ENCODE data around the gene USP6NL. TPM values are rescaled to one million over a fixed set of nuclear protein-coding genes. Genes with fewer than 3 reads are reported as not detected.

Gene USP6NL
- total and polyA plus RNA-seq, 8 donors: 2.2 to 10.4 (median 5.1) TPM

DNA sequence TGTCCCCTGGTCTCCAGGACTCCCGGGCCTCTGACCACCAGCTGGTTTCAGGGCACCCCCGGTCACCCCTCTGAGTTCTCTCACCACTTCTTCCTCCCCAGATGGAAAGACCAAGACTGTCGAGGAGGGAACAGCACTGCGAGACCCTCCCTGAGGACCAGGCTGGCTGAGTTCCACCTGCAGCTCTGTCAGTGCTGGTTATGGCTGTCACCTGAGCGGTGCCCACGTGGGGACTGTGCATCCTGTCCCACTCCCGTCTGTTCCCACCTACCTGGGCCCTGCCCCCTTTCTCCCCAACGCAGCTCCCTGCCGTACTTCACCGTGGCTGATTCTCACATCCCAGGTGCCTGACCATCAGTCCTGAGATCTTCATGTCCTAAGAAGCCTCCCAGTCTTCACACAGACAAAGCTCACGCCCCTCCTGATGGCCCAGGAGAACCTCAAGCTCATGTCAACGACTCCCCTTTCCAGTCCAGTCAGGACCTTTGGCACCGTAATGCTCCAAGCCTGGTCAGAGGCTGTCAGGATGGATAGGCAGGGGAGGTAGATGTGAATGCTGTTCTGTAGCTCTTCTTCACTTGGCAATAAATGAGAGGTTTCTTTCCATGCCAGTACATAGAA is 159.7 kb downstream of the USP6NL start:
- WGBS, 2 donors: 66 to 72% methylated on average over 13 of the region's 13 CpGs

DNA sequence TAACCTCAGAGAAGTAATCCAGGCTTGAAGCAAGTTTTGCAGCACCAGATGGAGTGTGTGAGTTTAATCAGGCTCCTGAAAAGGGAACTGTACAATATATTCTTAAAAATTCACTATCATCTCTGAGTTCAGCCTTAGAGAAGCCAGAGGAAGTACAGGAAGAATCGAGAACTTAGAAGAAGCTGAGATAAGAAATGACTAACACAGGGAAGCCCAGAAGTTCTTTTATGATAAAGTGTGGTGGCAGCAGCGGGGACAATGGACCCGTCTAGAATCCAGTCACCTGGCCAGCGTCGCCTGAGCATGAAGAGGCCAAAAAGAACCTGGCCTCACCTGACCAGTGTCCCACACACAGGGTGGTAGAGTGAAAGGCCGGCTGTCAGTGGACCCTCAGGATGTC is 161.0 kb downstream of the USP6NL start:
- no peak for DNase-seq
- no peak overlapping the region for H3K27ac ChIP-seq
- H3K36me3 ChIP-seq: no peaks in the 10 kb centered on the region
- no peak for FAIRE-seq
- H3K4me3 ChIP-seq: no peak overlapping the region
- peaks cover 0 to 10% (median 1%) of the 10 kb centered on the region in 4 donors for H3K27me3 ChIP-seq
- 33 to 44% methylated on average over 6 of the region's 6 CpGs for WGBS, 2 donors
- no peaks in the 10 kb centered on the region for H3K4me1 ChIP-seq
- intact Hi-C loops (cut with DNase I): no loop called here
- TF ChIP-seq, protein P1, sequence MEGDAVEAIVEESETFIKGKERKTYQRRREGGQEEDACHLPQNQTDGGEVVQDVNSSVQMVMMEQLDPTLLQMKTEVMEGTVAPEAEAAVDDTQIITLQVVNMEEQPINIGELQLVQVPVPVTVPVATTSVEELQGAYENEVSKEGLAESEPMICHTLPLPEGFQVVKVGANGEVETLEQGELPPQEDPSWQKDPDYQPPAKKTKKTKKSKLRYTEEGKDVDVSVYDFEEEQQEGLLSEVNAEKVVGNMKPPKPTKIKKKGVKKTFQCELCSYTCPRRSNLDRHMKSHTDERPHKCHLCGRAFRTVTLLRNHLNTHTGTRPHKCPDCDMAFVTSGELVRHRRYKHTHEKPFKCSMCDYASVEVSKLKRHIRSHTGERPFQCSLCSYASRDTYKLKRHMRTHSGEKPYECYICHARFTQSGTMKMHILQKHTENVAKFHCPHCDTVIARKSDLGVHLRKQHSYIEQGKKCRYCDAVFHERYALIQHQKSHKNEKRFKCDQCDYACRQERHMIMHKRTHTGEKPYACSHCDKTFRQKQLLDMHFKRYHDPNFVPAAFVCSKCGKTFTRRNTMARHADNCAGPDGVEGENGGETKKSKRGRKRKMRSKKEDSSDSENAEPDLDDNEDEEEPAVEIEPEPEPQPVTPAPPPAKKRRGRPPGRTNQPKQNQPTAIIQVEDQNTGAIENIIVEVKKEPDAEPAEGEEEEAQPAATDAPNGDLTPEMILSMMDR (IDR thresholded peaks at IDR 0.05): no peak
- H3K9me3 ChIP-seq: no peaks in the 10 kb centered on the region
- no peak for ATAC-seq

More for the DNA sequence above, 159.7 kb downstream of the USP6NL start:
- Histone ChIP-seq H3K27ac (no peak overlapping the region), H3K4me3 (no peak overlapping the region), H3K4me1 (no peaks in the 10 kb centered on the region), H3K27me3 (peaks cover 0 to 10% (median 1%) of the 10 kb centered on the region in 4 donors), H3K9me3 (no peaks in the 10 kb centered on the region), H3K36me3 (no peaks in the 10 kb centered on the region)
- intact Hi-C loops (cut with DNase I): no loop called here
- DNase-seq (no peak), FAIRE-seq (no peak), ATAC-seq (peak in 1 of 4 donors; percentile 14)
- TF ChIP-seq, protein P1 (IDR thresholded peaks at IDR 0.05): no peak

DNA sequence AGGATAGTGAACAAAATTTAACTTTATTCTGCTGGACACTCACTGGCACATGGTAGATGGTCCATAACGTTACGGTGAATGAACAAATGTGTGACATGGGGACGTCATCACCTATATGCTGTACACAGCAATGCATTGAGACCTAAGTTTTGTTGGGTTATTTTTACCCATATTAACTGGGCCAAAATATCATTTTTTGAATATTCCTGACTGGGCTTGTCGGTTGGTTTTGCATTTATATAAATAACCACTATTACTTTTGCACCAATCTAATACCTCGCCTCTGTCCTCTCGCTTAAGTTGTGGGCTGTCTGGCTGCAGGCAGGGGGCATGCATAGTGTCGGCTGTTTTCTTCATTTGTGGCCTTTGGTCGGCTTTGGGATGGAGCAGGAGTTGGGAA is 161.7 kb downstream of the USP6NL start:
- Histone ChIP-seq H3K36me3 (no peaks in the 10 kb centered on the region), H3K9me3 (no peaks in the 10 kb centered on the region), H3K27ac (no peak overlapping the region), H3K4me3 (no peak overlapping the region), H3K27me3 (peaks cover 0 to 10% (median 1%) of the 10 kb centered on the region in 4 donors), H3K4me1 (no peaks in the 10 kb centered on the region)
- intact Hi-C loops (cut with DNase I): no loop called here
- TF ChIP-seq, protein P1 (IDR thresholded peaks at IDR 0.05): no peak
- ATAC-seq (no peak), FAIRE-seq (no peak), DNase-seq (no peak)
- WGBS, 2 donors: 61 to 69% methylated on average over 8 of the region's 8 CpGs

DNA sequence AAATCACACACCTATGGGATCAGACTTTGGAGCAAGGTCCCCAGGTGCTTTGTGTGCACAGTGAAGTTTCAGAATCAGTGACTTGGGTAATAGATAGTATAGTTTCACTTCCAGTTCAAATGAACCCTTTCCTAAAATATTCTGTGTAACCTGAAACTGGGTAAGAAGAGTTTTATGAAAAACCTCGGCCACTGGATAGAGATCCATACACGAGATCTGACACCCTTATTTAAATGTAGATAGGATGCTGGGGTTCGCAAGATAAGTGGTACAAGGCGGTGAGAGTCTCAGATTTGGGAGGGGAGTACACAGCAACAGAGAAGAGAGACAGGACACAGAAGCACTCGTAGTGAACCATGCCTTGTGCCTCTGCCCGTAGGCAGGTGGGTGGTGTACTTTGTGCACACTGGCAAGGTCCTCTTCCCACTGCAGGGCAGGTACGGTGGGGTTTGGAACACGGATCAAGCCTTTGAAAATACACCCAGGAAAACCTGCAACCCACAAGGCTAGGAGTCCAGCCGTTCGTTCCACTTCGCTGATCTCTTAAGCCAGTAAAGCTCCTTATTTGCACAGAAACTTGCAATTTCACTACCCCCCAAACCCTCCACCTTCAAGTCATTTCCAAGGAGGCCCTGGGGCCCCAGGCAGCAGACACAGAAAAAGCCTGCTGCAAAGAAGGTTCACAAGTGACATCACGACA is 162.8 kb downstream of the USP6NL start:
- no peaks in the 10 kb centered on the region for H3K36me3 ChIP-seq
- ATAC-seq: no peak
- DNase-seq: no peak
- FAIRE-seq: no peak
- 40 to 50% methylated on average over 12 of the region's 12 CpGs for WGBS, 2 donors
- H3K4me3 ChIP-seq: no peak overlapping the region
- no peak overlapping the region for H3K27ac ChIP-seq
- intact Hi-C loops (cut with DNase I): no loop called here
- TF ChIP-seq, protein P1 (IDR thresholded peaks at IDR 0.05): no peak
- no peaks in the 10 kb centered on the region for H3K4me1 ChIP-seq
- H3K9me3 ChIP-seq: no peaks in the 10 kb centered on the region
- peaks cover 0 to 10% (median 1%) of the 10 kb centered on the region in 4 donors for H3K27me3 ChIP-seq

DNA sequence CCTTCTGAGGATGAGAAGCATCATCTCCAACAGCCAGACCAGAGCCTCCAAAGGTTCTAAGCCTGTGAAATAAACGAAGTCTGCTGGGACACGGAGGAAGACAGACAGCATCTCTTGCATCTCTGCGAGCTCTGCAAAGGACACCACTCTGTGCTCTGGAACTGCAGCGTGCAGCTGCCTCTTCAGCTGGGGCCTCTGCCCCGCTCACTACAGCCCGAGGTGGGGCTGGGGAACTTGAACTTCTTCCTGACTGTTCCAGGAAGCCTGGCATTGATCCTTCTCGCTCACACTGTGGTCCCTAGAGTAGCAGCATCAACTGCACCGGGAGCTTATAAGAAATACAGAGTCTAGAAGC is 163.3 kb downstream of the USP6NL start:
- Histone ChIP-seq H3K27ac (no peak overlapping the region), H3K36me3 (no peaks in the 10 kb centered on the region), H3K4me3 (no peak overlapping the region), H3K9me3 (no peaks in the 10 kb centered on the region), H3K4me1 (no peaks in the 10 kb centered on the region), H3K27me3 (peaks cover 0 to 10% (median 1%) of the 10 kb centered on the region in 4 donors)
- TF ChIP-seq, protein P1 (IDR thresholded peaks at IDR 0.05): no peak
- FAIRE-seq (no peak), ATAC-seq (no peak), DNase-seq (no peak)
- intact Hi-C loops (cut with DNase I): no loop called here
- WGBS, 2 donors: 42 to 51% methylated on average over 8 of the region's 8 CpGs
